Fibroblast of villous mesenchyme (primary cell): ENCODE results near the gene PIAS1. TPM values are rescaled to one million over a fixed set of nuclear protein-coding genes. Genes with fewer than 3 reads are reported as not detected.

Source experiments
- DNase-seq: peaks from one replicate; pipeline ENCODE4 v3.0.0-alpha.2; 2010; ENCODE audit warnings: low read depth
- H3K4me3 ChIP-seq: 2 replicates; pipeline ENCODE4 v1.5.1; 2011; ENCODE audit warnings: low read depth, mild to moderate bottlenecking, low read length
- total RNA-seq: library from RNA; depleted of rRNA; stranded (reverse); fragments of >200 nt; gene quantifications from 2 replicates; pipeline ENCODE4 v1.2.3, GENCODE V29; 2012
- TF ChIP-seq, protein P1 (sequence below): IDR thresholded peaks from 2 replicates; pipeline ENCODE4 v1.5.1; 2012; ENCODE audit warnings: low read depth, mild to moderate bottlenecking, low read length; ENCODE audit not compliant: insufficient read depth

PIAS1 gene
- total RNA-seq, 1 donor = 28.9 TPM

DNA sequence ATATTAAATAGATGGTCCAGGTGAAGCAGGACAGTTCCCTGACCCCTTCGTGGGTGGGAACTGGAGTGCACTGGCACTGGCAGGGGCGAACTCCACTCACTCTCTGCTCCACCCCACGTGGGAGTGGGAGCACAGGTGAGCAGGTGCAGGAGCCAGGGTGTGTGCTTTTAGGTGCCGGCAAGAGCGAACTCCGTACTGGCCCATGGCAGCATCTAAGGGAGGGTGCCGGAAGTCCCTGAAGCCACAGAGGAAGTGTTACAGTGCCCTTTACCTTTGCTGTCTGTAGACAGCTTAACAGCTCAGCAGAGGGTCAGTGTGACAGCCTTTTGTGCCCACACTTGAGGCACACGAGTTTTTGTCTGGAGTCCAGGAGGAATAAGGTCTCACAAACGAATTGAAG lies 26.7 kb upstream of the PIAS1 start:
- no peak for DNase-seq
- no peak overlapping the region for H3K4me3 ChIP-seq

DNA sequence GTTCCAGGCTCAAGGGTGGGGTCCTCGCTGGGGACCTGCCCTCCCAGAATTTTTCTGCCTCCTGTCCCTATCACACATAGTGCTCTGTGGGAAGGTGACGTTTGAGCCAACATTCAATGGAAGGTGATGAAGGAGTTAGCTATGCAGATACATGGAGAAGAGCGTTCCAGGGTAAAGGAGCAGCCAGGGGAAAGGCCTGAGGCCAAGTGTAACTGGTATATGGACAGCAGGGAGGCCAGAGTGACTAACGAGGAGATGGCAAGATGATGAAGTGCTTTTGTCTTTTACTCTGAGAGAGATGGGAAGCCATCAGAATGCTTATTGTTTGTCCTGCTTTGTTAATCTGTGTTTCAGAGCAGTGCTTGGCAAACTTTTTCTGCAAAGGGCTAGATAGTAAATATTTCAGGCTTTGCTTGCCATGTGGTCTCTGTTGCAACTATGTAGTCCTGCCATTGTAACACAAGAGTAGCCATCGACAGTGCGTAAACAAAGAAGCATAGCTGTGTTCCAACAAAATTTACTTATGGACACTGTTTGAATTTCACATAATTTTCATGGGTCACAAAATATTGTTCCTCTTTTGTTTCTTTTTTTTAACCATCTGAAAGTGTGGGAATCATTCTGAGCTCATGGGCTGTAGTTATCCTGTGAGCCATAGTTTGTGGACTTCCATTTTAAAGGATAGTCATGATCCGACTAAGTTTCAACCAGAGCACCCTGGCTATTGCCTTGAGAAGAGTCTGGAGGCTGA lies 25.8 kb upstream of the PIAS1 start:
- TF ChIP-seq, protein P1, sequence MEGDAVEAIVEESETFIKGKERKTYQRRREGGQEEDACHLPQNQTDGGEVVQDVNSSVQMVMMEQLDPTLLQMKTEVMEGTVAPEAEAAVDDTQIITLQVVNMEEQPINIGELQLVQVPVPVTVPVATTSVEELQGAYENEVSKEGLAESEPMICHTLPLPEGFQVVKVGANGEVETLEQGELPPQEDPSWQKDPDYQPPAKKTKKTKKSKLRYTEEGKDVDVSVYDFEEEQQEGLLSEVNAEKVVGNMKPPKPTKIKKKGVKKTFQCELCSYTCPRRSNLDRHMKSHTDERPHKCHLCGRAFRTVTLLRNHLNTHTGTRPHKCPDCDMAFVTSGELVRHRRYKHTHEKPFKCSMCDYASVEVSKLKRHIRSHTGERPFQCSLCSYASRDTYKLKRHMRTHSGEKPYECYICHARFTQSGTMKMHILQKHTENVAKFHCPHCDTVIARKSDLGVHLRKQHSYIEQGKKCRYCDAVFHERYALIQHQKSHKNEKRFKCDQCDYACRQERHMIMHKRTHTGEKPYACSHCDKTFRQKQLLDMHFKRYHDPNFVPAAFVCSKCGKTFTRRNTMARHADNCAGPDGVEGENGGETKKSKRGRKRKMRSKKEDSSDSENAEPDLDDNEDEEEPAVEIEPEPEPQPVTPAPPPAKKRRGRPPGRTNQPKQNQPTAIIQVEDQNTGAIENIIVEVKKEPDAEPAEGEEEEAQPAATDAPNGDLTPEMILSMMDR = no peak
- no peak overlapping the region for H3K4me3 ChIP-seq
- DNase-seq = no peak

More for the DNA sequence above, 26.7 kb upstream of the PIAS1 start:
- TF ChIP-seq, protein P1 = no peak

DNA sequence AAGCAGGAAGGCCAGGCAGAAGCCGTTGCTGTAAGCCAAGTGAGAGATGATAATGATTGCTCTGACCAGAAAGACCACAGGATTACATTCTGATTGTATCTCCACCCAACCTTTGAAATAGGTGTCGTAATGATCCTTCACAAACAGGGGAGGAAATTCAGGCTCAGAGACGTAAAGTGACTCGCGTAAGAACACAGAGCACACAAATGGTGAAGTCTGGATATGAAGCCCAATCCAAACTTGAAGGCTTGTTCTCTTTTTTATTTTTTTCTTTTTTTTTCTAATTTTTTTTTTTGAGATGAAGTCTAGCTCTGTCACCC lies 25.3 kb upstream of the PIAS1 start:
- DNase-seq = no peak
- no peak overlapping the region for H3K4me3 ChIP-seq
- TF ChIP-seq, protein P1 = no peak

DNA sequence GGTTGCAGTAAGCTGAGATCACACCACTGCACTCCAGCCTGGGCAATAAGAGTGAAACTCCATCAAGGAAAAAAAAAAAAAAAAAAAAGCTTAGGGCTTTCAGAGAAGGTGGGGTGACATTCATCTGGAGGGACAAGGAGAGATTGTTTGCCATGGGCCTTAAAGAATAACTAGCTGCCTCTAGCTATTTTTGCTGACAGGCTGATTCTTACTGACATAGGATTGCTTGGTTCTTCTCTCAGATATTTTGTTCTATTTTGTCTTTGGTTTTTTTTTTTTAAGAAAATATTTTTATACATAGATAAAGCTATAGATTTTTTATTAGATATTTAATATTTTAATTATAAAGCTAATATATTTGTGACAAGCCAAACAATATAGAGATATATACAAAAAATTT lies 24.2 kb upstream of the PIAS1 start:
- H3K4me3 ChIP-seq = no peak overlapping the region
- TF ChIP-seq, protein P1 = no peak
- no peak for DNase-seq

DNA sequence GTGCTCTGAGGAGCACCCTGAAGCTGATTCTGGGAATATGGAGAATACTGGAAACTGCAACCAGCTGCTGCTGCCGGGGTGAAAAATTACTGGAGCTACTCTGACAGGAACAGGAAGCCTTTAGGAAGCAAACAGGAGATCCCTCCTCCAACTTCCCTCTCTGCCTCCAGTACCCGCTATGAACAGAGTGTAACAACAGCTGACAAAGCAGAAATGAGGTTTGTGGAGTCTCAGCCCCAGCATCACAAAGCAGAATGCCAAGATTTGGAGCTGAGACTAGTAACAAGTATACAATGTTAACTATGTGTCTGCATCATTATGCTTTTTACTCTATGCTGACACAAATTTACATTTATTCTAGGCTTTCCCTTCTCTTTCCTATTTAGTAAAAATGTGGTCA lies 22.7 kb upstream of the PIAS1 start:
- TF ChIP-seq, protein P1 = no peak
- DNase-seq = no peak
- no peak overlapping the region for H3K4me3 ChIP-seq

DNA sequence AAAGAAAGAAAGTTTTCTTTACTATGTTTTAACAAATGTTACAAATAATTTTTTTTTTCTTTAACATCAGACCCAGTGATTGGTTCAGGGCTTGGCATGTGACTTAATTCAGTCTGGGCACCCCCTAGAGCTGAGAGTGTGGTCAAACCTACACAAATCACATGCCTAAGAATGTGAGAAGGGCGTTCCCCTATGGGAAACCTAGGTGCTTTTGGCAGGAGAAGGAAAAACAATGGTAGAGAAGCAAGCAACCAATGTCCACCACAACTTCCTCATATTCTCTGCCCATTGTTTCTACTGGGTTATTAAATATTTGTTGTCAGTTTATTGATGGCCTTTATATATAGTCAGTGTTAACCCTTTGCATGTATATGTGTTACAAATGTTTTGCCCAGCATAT lies 21.4 kb upstream of the PIAS1 start:
- no peak for DNase-seq
- no peak overlapping the region for H3K4me3 ChIP-seq
- TF ChIP-seq, protein P1 = no peak

DNA sequence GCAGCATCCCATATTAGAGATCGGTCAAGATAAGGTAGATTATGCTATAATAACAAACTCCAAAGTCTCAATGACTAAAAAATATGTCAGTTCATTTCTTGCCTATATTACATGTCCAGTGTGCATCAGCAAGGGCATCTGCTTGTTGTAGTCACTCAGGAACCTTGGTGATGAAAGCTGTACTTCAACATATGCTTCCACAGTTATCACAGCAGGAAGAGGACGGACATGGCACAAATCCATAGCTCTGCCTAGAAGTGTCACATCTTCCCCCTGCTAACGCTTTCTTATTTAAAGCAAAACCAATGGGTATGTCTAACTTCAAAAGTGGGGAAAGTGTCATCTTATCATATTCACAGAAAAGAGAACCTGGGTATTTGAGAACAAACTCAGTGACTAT lies 20.0 kb upstream of the PIAS1 start:
- no peak for DNase-seq
- TF ChIP-seq, protein P1 = no peak
- H3K4me3 ChIP-seq = no peak overlapping the region
